ENCODE measurements around the gene TLE4. TPM values are rescaled to one million over a fixed set of nuclear protein-coding genes. Genes with fewer than 3 reads are reported as not detected.

Gene TLE4
- polyA plus RNA-seq, 1 experiment = 154 TPM

DNA sequence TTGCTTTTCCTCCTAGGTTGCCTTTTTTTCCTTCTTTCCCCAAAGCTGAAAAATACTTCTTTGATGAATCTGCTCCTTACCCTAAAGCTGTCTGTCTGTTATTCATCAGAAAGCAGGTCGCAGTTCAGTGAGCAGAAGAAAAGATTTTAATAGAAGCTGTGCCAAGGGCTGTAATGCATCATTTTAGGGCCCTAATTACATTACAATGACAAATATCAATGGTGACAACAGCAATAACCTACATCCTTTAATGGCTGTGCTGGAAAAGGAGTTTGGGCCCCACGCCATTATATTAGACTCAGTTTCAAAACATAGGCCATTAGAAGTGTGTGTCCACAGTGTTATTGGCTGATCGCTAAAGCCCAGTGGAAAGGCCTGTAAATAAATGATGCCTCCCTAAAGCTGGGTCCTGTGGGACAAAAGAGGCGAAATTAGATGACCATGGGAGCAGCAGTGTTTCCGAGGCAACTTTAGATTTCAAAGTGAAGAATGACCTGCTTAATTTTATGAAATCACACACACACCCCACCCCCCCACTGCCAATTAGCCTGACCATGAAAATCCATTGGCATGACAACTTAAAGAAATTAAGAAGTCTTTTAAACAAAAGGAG lies 38.4 kb downstream of the TLE4 start:
- DNase-seq (ENCODE audit: low read depth) = peak; percentile 74
- H3K27me3 ChIP-seq (ENCODE audit: control insufficient read depth, insufficient read depth, low read length) = no peaks in the 10 kb centered on the region
- POLR2A ChIA-PET = interaction anchor here (0.7 kb wide), 1 partner anchor 39 kb away, joined by 3 read pairs; the partner anchor contains the start of gene TLE4
- 0 out of 2 replicates have a peak, but pooled peaks cover 1% of the 10 kb centered on the region for H3K36me3 ChIP-seq (ENCODE audit: control insufficient read depth, insufficient read depth, low read length)
- TF ChIP-seq CTCF (IDR thresholded peaks at IDR 0.05; ENCODE audit: insufficient read depth, low read depth, low read length) = no peak
- CTCF ChIA-PET = interaction anchor here (1.7 kb wide), 1 partner anchor 26 kb away, joined by 4 read pairs; no protein-coding TSS in a partner anchor
- H3K4me3 ChIP-seq (ENCODE audit: low read depth, low read length) = no peak overlapping the region; the same call in 1 of the 2 replicates

DNA sequence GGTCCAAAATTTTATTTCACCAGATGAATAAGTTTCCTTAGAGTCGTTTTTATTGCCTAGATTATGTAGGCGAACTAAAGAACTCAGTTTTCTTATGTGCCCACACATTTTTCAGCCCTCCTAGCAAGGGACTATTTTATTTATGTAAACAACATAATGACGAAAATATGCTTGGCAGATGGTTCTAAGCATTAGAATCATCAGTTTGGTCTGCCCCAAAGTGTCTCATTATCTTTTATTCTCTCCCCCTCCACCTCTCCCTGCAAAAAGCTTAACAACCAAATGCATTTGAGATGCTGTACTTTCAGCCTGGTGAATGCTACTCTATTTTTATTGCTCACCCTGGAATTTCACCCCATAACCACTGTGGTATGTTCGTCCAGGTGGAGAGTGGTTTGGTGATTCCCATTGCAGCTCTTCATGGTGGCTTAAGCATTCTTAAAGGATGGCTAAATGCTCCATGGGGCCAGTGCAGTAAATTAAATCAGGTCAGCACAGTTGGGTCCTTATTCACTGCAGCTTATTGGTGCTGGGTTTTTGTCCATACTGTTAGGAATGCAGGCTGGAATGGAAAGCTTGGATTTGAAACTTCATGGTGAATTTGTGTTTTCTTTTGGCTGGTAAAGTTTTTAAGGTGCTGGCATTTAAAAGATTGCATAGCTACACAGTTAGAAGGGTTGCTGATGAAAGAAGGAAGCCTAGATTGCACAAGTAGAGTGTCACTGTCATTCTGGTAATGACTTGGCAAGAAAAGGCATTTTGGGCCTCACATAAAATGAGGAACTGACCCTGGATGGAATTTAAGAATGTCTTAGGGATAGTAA lies 39.2 kb downstream of the TLE4 start:
- ChIA-PET POLR2A (interaction anchor here (0.7 to 1.2 kb wide), 3 partner anchors 13 to 40 kb away, joined by 3 to 4 read pairs (median 3); partner anchors contain the start of gene TLE4), CTCF (interaction anchor here (0.7 to 1.7 kb wide), 2 partner anchors 26 to 34 kb away, joined by 3 to 4 read pairs; no protein-coding TSS in a partner anchor)
- peak; percentile 98 for DNase-seq (ENCODE audit: low read depth)
- Histone ChIP-seq H3K36me3 (ENCODE audit: control insufficient read depth, insufficient read depth, low read length) (0 out of 2 replicates have a peak, but pooled peaks cover 1% of the 10 kb centered on the region), H3K27me3 (ENCODE audit: control insufficient read depth, insufficient read depth, low read length) (no peaks in the 10 kb centered on the region), H3K4me3 (ENCODE audit: low read depth, low read length) (no peak overlapping the region)
- no peak for TF ChIP-seq CTCF (IDR thresholded peaks at IDR 0.05; ENCODE audit: insufficient read depth, low read depth, low read length)

DNA sequence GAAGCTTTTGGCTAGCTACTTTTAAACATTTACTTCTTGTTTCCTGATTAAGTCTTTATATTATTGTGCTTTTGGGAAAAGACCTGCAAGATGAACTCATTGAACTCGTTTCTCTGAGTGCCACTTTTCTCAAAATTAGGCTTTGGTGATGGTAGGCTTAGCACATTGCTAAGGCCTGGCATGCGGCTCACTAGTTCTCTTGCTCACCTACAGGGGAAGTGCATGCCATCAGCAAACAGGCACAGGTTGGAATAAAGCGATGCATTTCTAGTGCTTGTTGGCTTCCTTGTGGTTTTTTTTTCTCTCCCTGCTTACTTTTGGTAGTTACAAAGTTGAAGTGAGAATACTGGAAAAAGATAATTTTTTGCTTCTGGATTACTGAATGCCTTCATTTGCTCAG lies 41.4 kb downstream of the TLE4 start:
- 0 out of 2 replicates have a peak, but pooled peaks cover 1% of the 10 kb centered on the region for H3K36me3 ChIP-seq (ENCODE audit: control insufficient read depth, insufficient read depth, low read length)
- TF ChIP-seq CTCF (IDR thresholded peaks at IDR 0.05; ENCODE audit: insufficient read depth, low read depth, low read length) = no peak
- CTCF ChIA-PET = no interaction called here
- H3K27me3 ChIP-seq (ENCODE audit: control insufficient read depth, insufficient read depth, low read length) = no peaks in the 10 kb centered on the region
- no peak overlapping the region for H3K4me3 ChIP-seq (ENCODE audit: low read depth, low read length)
- DNase-seq (ENCODE audit: low read depth) = no peak
- POLR2A ChIA-PET = no interaction called here

DNA sequence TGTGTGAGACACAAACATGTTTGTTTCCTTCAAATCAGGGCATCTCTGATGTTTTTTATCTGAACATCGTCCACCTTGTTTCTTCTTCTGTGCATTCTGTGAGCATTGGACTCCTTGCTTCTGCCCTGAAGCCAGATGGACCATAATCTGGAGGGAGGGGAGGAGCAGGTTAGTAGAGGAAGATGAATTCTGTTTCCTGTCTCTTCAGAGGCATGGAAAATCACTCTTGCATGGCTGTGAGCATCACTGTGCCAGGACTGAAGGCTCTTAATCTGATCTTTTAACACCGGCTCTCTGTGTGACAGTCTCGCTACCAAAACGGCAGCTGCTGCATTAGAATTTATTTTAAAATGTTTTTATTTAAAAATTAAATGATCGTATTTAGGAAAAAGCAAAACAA lies 43.3 kb downstream of the TLE4 start:
- Histone ChIP-seq H3K27me3 (ENCODE audit: control insufficient read depth, insufficient read depth, low read length) (no peaks in the 10 kb centered on the region), H3K4me3 (ENCODE audit: low read depth, low read length) (no peak overlapping the region), H3K36me3 (ENCODE audit: control insufficient read depth, insufficient read depth, low read length) (0 out of 2 replicates have a peak, but pooled peaks cover 1% of the 10 kb centered on the region)
- no peak for TF ChIP-seq CTCF (IDR thresholded peaks at IDR 0.05; ENCODE audit: insufficient read depth, low read depth, low read length)
- POLR2A ChIA-PET = interaction anchor here (1.0 kb wide), 1 partner anchor 43 kb away, joined by 4 read pairs; the partner anchor contains the start of gene TLE4
- DNase-seq (ENCODE audit: low read depth) = no peak
- CTCF ChIA-PET = interaction anchor here (1.0 to 1.3 kb wide), 2 partner anchors 13 to 23 kb away, joined by 3 to 5 read pairs; no protein-coding TSS in a partner anchor

DNA sequence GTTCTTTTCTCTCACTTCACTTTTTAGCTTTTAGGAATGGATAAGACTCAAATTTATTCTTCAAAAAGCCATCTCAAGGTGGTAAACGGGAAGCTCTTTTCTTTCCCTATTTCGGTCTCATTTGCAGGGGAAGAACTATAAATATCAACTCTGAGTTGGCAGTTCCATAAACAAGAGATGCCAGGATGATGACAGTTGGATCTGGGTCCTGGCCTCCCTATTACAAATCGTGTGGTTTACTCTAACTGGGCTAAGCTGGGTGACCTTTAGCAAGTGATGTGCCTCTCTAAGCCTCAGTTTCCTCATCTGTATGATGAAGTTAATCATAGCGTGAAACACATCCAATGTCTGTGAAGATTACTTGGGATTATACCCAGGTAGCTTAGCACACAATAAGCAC lies 44.2 kb downstream of the TLE4 start:
- Histone ChIP-seq H3K36me3 (ENCODE audit: control insufficient read depth, insufficient read depth, low read length) (0 out of 2 replicates have a peak, but pooled peaks cover 1% of the 10 kb centered on the region), H3K4me3 (ENCODE audit: low read depth, low read length) (no peak overlapping the region), H3K27me3 (ENCODE audit: control insufficient read depth, insufficient read depth, low read length) (no peaks in the 10 kb centered on the region)
- no peak for TF ChIP-seq CTCF (IDR thresholded peaks at IDR 0.05; ENCODE audit: insufficient read depth, low read depth, low read length)
- ChIA-PET POLR2A (no interaction called here), CTCF (interaction anchor here (0.7 to 1.2 kb wide), 3 partner anchors 14 to 673 kb away, joined by 3 read pairs; no protein-coding TSS in a partner anchor)
- DNase-seq (ENCODE audit: low read depth) = no peak
